Bronchial smooth muscle cell (primary cell): ENCODE data around the gene FAM72A. TPM values are rescaled to one million over a fixed set of nuclear protein-coding genes. Genes with fewer than 3 reads are reported as not detected.

Experiments
- total RNA-seq: library from RNA; depleted of rRNA; stranded (reverse); fragments of >200 nt; gene quantifications from 2 replicates; pipeline ENCODE4 v1.2.1, GENCODE V29; 2014

Gene FAM72A
- 3.3 and 3.4 TPM in 2 replicates for total RNA-seq

DNA sequence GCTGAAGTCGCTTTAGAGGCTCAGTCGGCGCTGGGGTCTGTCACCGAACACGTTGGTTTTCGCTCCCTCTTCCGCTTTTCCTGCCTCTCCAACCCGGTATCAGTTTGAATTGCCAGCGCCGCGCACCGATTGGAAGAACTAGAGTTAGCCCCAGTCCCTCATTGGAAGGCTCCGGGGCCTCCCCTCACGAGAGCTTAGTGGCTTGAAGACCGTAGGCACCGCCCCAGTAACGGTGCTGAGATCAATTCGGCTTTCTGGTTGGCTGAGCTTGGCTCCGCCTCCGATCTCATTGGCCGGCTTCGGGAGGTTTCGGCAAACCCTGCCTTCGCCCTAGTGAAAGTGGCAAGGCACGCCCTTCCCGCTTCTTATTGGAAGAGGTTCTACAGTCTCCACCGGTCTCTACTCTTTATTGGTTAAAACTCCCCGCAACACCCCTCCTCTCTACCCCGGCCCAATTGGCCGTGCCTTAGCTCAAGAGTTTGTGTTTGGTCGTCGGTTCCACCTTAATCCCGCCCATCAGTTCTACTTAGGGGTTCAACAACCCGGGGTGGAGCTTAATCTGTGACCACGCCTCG is at the start of gene FAM72A:
Gene FAM72A, minus strand, starts transcription at position 51 of the 575 bp plus-strand sequence. CDS start 814 bp downstream, outside the sequence.

DNA sequence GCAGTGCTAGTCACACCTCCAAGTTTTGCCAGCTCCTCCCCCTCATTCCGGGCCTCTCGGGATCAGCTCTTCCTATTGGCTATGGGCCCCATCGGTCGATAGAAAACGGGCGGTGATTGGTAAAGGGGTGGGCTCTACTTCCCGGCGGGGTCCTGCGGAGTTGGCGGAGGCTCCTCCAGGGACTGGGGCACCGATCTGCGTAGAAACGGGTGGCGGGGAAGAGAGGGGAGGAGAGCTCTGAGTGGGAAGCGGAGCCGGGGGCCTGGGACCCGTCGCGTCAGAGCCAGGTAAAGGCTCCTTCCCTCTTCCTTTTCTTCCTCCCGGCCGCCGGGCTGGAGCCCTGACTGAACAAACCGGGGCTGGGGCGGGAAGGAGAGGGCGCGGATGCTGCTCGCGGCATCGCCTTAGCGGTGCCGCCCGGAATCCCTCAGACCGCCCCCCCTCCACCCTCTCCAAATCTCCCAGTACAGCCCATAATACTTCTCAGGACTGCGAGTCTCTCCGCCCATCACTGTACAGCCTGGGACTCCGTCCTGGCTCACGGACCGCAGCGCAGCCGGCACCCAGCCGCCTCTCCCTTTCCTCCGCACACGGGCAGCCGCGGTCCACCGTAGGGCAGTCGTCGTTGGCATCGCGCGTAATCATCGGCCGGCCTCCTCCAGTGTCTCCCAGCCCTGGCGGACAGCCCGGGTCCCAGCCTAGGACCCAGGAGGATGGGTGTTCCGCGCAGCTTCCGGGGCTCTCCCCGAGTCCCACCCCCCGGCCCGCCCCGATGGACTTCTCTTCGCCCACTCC is 922 bp upstream of the FAM72A start, which contains the start of gene SRGAP2:
Gene SRGAP2, plus strand, starts transcription at position 178 of the 795 bp plus-strand sequence. CDS start 2,430 bp downstream, outside the sequence.

Other genes starting within 250 kb of the FAM72A start
- gene RAB7B, start 199.4 kb downstream of the FAM72A start, total RNA-seq, result 13.6 and 14.9 TPM in 2 replicates
- not detected in 2 replicates for gene CTSE, start 178.9 kb downstream of the FAM72A start, total RNA-seq
- gene RHEX, start 149.7 kb downstream of the FAM72A start, total RNA-seq, result not detected in 2 replicates
- gene AVPR1B, start 85.5 kb downstream of the FAM72A start, total RNA-seq, result not detected in 2 replicates
- 39.4 and 45.6 TPM in 2 replicates for gene SRGAP2, start 702 bp upstream of the FAM72A start, total RNA-seq